Panc1 (cell line): ENCODE measurements around the gene ARHGEF38.

Experiments used
- CTCF ChIP-seq: fragments of 450-650 bp; IDR thresholded peaks from 2 replicates; pipeline ENCODE4 v1.5.1; 2017; ENCODE audit warnings: mild to moderate bottlenecking
- TCF7L2 ChIP-seq: IDR thresholded peaks from 2 replicates; pipeline ENCODE4 v1.6.1; 2011; ENCODE audit warnings: mild to moderate bottlenecking, low read depth, low read length, inconsistent platforms

GRCh38 chr4:105555409-105555808, 3.0 kb downstream of the ARHGEF38 start:
- TF ChIP-seq CTCF (no peak), TCF7L2 (no peak)
